Thyroid gland (tissue), 4 donors: ENCODE measurements around the gene AP1S3.

Source experiments
- CTCF ChIP-seq, 6 experiments: fragments of 200-600 bp in 3 of 6; fragments of 450-650 bp in 3 of 6; sonication (generic) in 3 of 6; IDR thresholded peaks; one replicate each; pipeline ENCODE4 v1.5.1; 2016 to 2019; ENCODE audit warnings: antibody characterized with exemption in 6 of 6, mild to moderate bottlenecking in 2 of 6, inconsistent platforms in 1 of 6, moderate library complexity in 1 of 6
- POLR2A ChIP-seq, 2 donors: fragments of 450-650 bp; IDR thresholded peaks; one replicate each; pipeline ENCODE4 v1.6.1; 2017; ENCODE audit warnings: antibody characterized with exemption in 2 of 2, mild to moderate bottlenecking in 2 of 2, moderate library complexity in 1 of 2

- TF ChIP-seq CTCF (IDR thresholded peaks at IDR 0.05) = no peak
- TF ChIP-seq POLR2A (IDR thresholded peaks at IDR 0.05) = no peak
Observed at GRCh38 chr2:223767341-223767740, 70.0 kb downstream of the AP1S3 start.
